Measurements from ENCODE around the gene ACD. TPM values are rescaled to one million over a fixed set of nuclear protein-coding genes. Genes with fewer than 3 reads are reported as not detected.

Gene ACD
- total and polyA plus RNA-seq, 9 of the 15 experiments (the other 6 are each of a cell fraction or from before 2014, with no cell fraction given) = 4.2 to 47.4 (median 19.2) TPM

DNA sequence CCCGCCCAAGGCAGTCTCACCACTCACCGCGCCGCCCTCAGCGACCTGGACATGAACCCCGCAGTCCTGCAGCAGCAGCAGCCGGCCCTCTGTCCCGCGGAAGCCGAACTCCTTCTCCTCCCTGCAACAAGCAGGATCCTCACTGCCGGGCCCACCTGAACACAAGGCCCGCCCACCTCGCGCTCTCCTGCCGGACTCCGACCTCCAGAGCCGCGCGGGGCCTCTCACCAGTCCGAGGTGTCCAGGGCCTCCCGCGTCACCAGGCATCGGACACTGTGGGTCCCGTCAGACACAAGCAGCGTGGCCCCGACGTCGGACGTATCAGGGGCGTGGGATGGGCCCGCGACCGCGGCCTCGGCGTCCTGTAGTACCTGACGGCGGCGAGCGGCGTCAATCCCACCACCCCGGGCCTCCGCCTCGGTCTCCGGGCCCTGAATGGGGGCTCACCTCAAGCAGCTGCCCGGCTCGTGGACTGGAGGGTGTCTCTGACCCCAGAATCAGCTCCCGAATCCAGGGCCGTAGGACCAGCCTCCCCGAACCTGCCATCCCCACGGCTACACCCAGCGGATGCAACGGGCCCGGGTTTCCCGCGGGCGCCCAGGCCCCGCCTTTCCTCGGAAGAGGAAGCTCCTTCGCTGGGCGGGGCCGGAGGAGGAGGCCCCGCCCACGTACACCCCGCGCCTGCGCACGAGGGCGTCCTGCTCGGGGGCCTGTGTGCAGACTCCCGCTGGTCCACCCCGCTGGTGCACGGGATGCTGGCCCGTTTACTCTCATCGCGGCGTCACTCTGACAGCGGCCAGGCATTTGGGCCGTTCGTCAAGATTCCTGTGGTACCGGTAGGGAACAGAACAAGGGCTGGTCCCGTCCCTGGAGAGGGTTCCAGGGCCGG, at the start of gene ACD (continued):
- TF ChIP-seq MCM2 (IDR thresholded peaks at IDR 0.05; ENCODE audit: low read depth) = no peak
- no peak for TF ChIP-seq GMEB1 (CRISPR knock-in tag; IDR thresholded peaks at IDR 0.05)
- no peak for TF ChIP-seq HOXB6 (CRISPR knock-in tag; IDR thresholded peaks at IDR 0.05; ENCODE audit: borderline replicate concordance)
- no peak; the same call in 1 of the 2 replicates for TF ChIP-seq ZNF76 (CRISPR knock-in tag; IDR thresholded peaks at IDR 0.05; ENCODE audit: borderline replicate concordance)
- TF ChIP-seq, protein P1, sequence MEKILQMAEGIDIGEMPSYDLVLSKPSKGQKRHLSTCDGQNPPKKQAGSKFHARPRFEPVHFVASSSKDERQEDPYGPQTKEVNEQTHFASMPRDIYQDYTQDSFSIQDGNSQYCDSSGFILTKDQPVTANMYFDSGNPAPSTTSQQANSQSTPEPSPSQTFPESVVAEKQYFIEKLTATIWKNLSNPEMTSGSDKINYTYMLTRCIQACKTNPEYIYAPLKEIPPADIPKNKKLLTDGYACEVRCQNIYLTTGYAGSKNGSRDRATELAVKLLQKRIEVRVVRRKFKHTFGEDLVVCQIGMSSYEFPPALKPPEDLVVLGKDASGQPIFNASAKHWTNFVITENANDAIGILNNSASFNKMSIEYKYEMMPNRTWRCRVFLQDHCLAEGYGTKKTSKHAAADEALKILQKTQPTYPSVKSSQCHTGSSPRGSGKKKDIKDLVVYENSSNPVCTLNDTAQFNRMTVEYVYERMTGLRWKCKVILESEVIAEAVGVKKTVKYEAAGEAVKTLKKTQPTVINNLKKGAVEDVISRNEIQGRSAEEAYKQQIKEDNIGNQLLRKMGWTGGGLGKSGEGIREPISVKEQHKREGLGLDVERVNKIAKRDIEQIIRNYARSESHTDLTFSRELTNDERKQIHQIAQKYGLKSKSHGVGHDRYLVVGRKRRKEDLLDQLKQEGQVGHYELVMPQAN (IDR thresholded peaks at IDR 0.05; ENCODE audit: borderline replicate concordance) = peak; percentile 36; the same call in 1 of the 2 replicates
- TF ChIP-seq, protein P2, sequence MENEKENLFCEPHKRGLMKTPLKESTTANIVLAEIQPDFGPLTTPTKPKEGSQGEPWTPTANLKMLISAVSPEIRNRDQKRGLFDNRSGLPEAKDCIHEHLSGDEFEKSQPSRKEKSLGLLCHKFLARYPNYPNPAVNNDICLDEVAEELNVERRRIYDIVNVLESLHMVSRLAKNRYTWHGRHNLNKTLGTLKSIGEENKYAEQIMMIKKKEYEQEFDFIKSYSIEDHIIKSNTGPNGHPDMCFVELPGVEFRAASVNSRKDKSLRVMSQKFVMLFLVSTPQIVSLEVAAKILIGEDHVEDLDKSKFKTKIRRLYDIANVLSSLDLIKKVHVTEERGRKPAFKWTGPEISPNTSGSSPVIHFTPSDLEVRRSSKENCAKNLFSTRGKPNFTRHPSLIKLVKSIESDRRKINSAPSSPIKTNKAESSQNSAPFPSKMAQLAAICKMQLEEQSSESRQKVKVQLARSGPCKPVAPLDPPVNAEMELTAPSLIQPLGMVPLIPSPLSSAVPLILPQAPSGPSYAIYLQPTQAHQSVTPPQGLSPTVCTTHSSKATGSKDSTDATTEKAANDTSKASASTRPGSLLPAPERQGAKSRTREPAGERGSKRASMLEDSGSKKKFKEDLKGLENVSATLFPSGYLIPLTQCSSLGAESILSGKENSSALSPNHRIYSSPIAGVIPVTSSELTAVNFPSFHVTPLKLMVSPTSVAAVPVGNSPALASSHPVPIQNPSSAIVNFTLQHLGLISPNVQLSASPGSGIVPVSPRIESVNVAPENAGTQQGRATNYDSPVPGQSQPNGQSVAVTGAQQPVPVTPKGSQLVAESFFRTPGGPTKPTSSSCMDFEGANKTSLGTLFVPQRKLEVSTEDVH (IDR thresholded peaks at IDR 0.05; ENCODE audit: low read depth, partially characterized antibody) = peak; percentile 96
- TF ChIP-seq PPARD (CRISPR knock-in tag; IDR thresholded peaks at IDR 0.05) = no peak
- TF ChIP-seq MCM3 (IDR thresholded peaks at IDR 0.05) = no peak
- no peak for TF ChIP-seq TOE1 (IDR thresholded peaks at IDR 0.05; ENCODE audit: borderline replicate concordance)
- TF ChIP-seq TOE1 (CRISPR knock-in tag; IDR thresholded peaks at IDR 0.05; ENCODE audit: borderline replicate concordance, low read depth) = no peak
- no peak for TF ChIP-seq RFX1 (IDR thresholded peaks at IDR 0.05)
- TF ChIP-seq POLR2A (conservative IDR thresholded peaks at IDR 0.05) = peak; percentile 78
- TF ChIP-seq ZNF717 (CRISPR knock-in tag; IDR thresholded peaks at IDR 0.05) = no peak
- no peak for TF ChIP-seq ARID1B (IDR thresholded peaks at IDR 0.05)
- TF ChIP-seq, protein P3, sequence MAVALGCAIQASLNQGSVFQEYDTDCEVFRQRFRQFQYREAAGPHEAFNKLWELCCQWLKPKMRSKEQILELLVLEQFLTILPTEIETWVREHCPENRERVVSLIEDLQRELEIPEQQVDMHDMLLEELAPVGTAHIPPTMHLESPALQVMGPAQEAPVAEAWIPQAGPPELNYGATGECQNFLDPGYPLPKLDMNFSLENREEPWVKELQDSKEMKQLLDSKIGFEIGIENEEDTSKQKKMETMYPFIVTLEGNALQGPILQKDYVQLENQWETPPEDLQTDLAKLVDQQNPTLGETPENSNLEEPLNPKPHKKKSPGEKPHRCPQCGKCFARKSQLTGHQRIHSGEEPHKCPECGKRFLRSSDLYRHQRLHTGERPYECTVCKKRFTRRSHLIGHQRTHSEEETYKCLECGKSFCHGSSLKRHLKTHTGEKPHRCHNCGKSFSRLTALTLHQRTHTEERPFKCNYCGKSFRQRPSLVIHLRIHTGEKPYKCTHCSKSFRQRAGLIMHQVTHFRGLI (CRISPR knock-in tag; IDR thresholded peaks at IDR 0.05) = no peak
- TF ChIP-seq, protein P4, sequence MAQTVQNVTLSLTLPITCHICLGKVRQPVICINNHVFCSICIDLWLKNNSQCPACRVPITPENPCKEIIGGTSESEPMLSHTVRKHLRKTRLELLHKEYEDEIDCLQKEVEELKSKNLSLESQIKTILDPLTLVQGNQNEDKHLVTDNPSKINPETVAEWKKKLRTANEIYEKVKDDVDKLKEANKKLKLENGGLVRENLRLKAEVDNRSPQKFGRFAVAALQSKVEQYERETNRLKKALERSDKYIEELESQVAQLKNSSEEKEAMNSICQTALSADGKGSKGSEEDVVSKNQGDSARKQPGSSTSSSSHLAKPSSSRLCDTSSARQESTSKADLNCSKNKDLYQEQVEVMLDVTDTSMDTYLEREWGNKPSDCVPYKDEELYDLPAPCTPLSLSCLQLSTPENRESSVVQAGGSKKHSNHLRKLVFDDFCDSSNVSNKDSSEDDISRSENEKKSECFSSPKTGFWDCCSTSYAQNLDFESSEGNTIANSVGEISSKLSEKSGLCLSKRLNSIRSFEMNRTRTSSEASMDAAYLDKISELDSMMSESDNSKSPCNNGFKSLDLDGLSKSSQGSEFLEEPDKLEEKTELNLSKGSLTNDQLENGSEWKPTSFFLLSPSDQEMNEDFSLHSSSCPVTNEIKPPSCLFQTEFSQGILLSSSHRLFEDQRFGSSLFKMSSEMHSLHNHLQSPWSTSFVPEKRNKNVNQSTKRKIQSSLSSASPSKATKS (CRISPR knock-in tag; IDR thresholded peaks at IDR 0.05) = no peak
- TF ChIP-seq SRSF1 (IDR thresholded peaks at IDR 0.05; ENCODE audit: low read depth, low read length) = no peak
- TF ChIP-seq ZNF561 (CRISPR knock-in tag; conservative IDR thresholded peaks at IDR 0.05) = no peak
- no peak for TF ChIP-seq BCOR (IDR thresholded peaks at IDR 0.05)

Data from K562 (cell line).